ENCODE results near the gene IGFBP4. TPM values are rescaled to one million over a fixed set of nuclear protein-coding genes. Genes with fewer than 3 reads are reported as not detected.
A peak's percentile ranks its signal among the peaks of the same experiment; 100 is the strongest.

IGFBP4 gene
- total and polyA plus RNA-seq, 7 donors: 44.2 to 106 (median 65.1) TPM

DNA sequence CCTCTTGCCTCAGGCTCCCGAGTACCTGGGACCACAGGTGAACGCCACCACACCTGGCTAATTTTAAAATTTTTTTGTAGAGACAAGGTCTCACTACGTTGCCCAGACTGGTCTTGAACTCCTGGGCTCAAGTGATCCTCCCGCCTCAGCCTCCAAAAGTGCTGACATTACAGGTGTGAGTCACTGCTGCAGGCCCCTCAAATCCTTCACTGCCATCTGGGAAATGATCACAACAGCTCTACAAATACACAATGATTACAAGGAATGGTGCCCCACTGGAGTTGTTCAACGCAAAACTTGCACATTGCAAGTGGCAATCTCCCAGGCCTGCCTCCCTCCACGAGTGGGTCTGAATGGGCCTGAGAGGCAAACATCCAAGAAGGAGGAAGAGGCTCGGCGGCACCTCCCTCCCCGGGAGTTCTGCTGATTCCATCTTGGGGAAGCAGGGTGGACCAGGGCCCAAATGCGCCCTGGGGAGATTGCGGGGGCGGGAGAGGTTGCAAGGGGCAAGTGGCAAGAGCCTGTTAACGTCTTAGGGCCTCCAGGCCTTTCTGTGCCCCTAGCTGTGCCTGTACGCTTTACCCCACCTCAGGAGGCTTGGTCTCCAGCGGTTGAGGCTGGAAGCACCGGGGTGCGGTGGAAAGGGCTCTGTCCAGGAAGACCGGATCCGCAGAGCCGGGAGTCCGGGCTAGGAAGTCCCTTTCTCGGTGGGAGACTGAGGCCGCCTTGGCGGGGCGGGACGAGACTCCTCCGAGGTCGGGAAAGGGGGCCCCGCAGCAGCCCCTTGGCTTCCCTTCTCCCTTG, 656 bp upstream of the IGFBP4 start:
- 36 to 49% (median 45%) methylated on average over 21 to 29 of the region's 29 CpGs for WGBS, 3 donors
- intact Hi-C loops (cut with DNase I): loop anchor here (2.0 to 5.0 kb wide), 5 partner anchors 35 to 118 kb away; no protein-coding TSS in a partner anchor
- TF ChIP-seq CTCF (IDR thresholded peaks at IDR 0.05): peak; percentile 4
- Histone ChIP-seq H3K36me3 (ENCODE audit: insufficient read depth in 1 of 2, low read depth in 1 of 2) (peaks cover 0 to 4% of the 10 kb centered on the region in 2 donors), H3K27ac (peak overlapping the region; percentile 75), H3K27me3 (ENCODE audit: insufficient read depth in 3 of 3, low read length in 2 of 3) (peaks cover 0 to 7% (median 0%) of the 10 kb centered on the region in 3 donors), H3K4me1 (peaks cover under 1% of the 10 kb centered on the region), H3K9me3 (no peaks in the 10 kb centered on the region), H3K4me3 (peak overlapping the region; percentile 78)
- ATAC-seq (peak in 3 of 4 donors; percentile 19 to 23 (median 23)), DNase-seq (peak; percentile 74 to 79)

DNA sequence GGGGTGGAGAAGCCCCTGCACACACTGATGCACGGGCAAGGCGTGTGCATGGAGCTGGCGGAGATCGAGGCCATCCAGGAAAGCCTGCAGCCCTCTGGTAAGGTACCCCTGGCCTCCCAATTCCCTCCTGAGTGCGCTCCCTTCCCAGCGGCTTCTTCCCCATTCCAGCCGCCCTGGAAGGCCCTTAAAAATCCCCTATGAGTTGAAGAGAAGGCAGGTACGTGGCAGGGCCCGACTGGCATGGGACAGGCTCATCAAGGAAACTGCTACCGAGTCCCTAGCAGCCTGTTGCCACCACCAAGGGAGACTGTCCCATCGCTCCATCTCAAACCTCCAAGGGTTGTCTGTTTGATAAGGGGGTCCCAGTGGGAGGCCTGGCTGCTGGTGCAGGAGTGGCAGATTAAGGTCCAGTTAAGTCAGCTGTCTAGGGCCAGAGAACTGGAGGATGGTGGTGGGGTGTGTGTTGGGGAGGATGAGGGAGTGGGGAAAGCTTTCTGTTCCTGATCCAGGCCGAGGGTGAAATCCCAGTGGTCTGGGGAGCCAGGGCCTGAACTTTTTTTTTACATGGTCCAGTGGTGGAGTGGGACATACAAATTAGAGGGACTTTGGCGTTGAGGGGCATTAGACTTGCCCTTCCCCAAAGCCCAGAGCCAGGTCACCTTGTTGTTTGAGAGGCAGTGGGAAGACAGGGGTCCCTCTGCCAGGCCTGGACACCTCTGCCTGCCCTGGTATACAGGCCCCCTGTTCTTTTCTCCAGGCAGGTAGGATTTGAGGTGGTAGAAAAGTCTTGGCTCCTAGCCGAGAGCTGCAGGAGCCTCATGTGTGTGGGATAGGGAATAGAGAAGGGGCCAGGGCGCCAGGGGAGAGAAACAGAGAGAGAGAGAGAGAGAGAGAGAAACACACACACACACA, 994 bp downstream of the IGFBP4 start:
- H3K36me3 ChIP-seq (ENCODE audit: insufficient read depth in 1 of 2, low read depth in 1 of 2): peaks cover 0 to 4% of the 10 kb centered on the region in 2 donors
- no peaks in the 10 kb centered on the region for H3K9me3 ChIP-seq
- peaks cover 16% of the 10 kb centered on the region for H3K4me1 ChIP-seq
- ATAC-seq: no peak
- intact Hi-C loops (cut with DNase I): loop anchor here (2.0 to 5.0 kb wide), 5 partner anchors 33 to 117 kb away; no protein-coding TSS in a partner anchor
- H3K27ac ChIP-seq: peak overlapping the region; percentile 75
- no peak for TF ChIP-seq CTCF (IDR thresholded peaks at IDR 0.05)
- 35 to 40% (median 36%) methylated on average over 15 of the region's 15 CpGs for WGBS, 3 donors
- H3K27me3 ChIP-seq (ENCODE audit: insufficient read depth in 3 of 3, low read length in 2 of 3): peaks cover 0 to 7% (median 0%) of the 10 kb centered on the region in 3 donors
- no peak for DNase-seq
- H3K4me3 ChIP-seq: peak overlapping the region; percentile 78

DNA sequence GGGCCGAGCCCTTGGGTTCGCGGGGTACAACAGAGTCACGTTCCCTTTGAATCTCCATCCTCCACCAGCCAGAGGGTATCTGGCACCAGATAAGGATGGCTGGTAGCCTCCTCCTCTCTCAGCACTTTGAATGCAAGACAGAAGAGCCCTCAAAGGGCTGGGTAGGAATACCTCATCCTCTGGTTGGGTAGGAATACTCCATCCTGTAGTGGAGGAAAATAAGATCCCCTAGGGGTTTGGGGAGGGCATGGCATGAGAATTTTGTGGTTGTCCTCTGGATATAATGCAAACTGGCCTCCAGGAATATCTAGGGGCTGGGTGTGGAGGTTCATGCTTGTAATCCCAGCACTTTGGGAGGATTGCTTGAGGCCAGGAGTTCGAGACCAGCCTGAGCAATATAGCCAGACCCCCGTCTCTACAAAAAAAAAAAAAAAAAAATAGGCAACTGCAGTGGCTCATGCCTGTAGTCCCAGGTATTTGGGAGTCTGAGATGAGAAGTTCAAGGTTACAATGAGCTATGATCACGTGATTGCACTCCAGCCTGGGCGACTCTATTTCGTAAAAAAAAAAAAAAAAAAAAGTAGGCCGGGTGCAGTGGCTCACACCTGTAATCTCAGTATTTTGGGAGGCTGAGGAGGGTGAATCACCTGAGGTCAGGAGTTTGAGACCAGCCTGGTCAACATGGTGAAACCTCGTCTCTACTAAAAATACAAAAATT, 2.7 kb downstream of the IGFBP4 start:
- ATAC-seq (no peak), DNase-seq (no peak)
- peak overlapping the region; percentile 75 for H3K27ac ChIP-seq
- H3K4me3 ChIP-seq: peak overlapping the region; percentile 78
- peaks cover 0 to 4% of the 10 kb centered on the region in 2 donors for H3K36me3 ChIP-seq (ENCODE audit: insufficient read depth in 1 of 2, low read depth in 1 of 2)
- peaks cover 21% of the 10 kb centered on the region for H3K4me1 ChIP-seq
- no peaks in the 10 kb centered on the region for H3K9me3 ChIP-seq
- peaks cover 0 to 7% (median 0%) of the 10 kb centered on the region in 3 donors for H3K27me3 ChIP-seq (ENCODE audit: insufficient read depth in 3 of 3, low read length in 2 of 3)
- WGBS, 3 donors: 65 to 81% (median 77%) methylated on average over 11 of the region's 11 CpGs
- no peak for TF ChIP-seq CTCF (IDR thresholded peaks at IDR 0.05)
- intact Hi-C loops (cut with DNase I): no loop called here

DNA sequence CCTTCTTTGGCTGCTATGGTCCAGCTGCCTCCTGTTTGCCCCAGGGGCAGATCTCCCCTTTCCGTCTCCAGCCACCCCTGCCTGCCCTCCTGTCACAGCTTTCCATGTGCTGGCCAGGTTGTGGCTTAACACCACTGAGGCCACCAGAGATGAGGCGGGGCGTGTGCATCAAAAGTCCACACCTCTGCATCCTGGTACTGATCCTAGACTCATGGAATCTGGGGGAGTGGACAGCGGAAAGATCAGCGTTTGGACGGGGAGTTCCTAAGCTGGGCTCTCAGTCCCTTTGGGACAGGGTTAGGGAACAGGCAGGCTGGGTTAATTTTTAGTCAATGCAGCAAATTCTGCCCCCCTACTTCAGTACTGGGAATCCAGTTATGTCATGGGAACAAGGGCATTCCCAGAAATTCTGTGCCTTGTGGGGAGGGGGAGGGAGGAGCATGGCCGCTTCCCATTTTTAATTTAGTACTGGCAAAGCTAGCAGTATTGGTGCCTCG, 3.9 kb downstream of the IGFBP4 start:
- intact Hi-C loops (cut with DNase I): no loop called here
- DNase-seq (peak in 1 of 2 donors; percentile 35), ATAC-seq (peak in 1 of 4 donors; percentile 27)
- H3K27me3 ChIP-seq (ENCODE audit: insufficient read depth in 3 of 3, low read length in 2 of 3): peaks cover 0 to 7% (median 0%) of the 10 kb centered on the region in 3 donors
- peaks cover 34% of the 10 kb centered on the region for H3K4me1 ChIP-seq
- H3K9me3 ChIP-seq: no peaks in the 10 kb centered on the region
- peak overlapping the region; percentile 78 for H3K4me3 ChIP-seq
- peaks cover 0 to 4% of the 10 kb centered on the region in 2 donors for H3K36me3 ChIP-seq (ENCODE audit: insufficient read depth in 1 of 2, low read depth in 1 of 2)
- no peak for TF ChIP-seq CTCF (IDR thresholded peaks at IDR 0.05)
- H3K27ac ChIP-seq: no peak overlapping the region
- WGBS, 3 donors: 50 to 60% (median 56%) methylated on average over 8 of the region's 8 CpGs

Measured in psoas muscle (tissue), 8 donors.